ENCODE results near the gene EXOC6B.

The EXOC6B gene

DNA sequence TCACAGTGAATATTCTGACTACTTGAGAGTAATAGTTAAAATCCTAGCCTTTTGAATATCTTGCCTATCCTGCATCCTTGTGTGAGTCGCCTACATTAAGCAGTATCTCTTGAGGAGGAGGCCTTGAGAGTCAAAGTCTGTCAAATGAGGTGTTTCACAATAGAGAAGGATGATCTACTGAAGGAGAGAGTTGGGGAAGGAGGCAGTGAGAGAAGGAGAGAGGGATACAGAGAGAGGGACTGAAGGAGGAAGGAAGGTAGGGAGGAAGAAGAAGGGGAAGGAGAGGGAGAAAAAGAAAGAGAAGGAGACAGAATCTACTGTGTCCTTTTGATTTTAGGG is 554.6 kb downstream of the EXOC6B start:
- no peak for DNase-seq (ENCODE audit: low spot score)

- DNase-seq (ENCODE audit: low spot score), result no peak
These were observed 555.1 kb downstream of the EXOC6B start for GRCh38 chr2:72270556-72271275.

DNA sequence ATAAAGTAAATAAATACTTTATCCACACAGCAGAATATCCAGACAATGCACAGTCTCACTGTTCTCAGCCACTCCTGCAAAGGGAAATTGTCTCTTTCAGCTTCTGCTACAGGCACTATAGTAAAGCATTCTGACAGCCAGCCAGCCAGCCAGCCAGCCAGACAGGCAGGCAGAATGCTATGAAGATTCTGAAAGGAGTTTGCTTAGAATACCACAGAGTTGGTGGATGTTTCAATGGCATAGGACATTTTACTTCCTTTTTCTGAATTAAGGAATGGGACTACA is 562.1 kb downstream of the EXOC6B start:
- DNase-seq (ENCODE audit: low spot score), result no peak

DNA sequence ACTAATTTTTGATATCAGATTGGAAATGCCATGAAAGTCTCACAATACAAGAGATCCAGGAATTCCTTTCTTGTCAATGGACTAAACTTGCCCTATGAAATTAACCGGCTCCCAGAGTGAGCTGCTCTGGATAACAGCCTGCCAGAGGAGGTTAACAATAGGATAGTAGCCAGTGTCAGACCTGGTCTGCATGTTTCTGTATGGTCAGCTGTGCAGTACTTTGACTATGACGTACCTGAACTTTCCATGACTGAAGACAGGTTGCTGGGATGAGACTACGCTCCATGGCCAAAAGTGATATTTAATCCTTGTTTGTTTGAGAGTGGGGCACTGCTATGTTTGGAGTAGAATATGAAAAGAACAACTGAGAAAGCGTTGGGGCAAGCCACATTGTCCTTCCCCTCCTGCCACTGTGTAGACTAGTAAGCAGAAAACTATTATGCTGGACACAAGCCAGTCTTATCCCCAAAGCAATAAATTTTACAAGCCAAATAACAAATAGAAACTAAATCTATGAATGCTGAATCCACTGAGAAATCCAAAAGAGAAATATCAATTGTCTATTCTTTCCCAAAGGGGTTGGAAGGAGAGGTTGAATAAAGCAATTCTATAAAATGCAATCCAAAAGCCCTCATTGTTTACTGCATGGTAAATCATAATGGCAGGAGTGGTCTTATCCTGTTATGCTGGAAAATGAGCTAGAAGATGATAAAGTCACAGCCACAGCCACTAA is 562.6 kb downstream of the EXOC6B start:
- DNase-seq (ENCODE audit: low spot score), result no peak

- no peak for DNase-seq (ENCODE audit: low spot score)
These were observed 564.8 kb downstream of the EXOC6B start for GRCh38 chr2:72261076-72261475.

- DNase-seq (ENCODE audit: low spot score), result no peak
These were observed 570.3 kb downstream of the EXOC6B start for GRCh38 chr2:72255540-72255939.

GRCh38 chr2:72254831-72255451 is 570.9 kb downstream of the EXOC6B start:
- DNase-seq (ENCODE audit: low spot score), result no peak

- DNase-seq (ENCODE audit: low spot score), result no peak
These were observed 587.5 kb downstream of the EXOC6B start for GRCh38 chr2:72238311-72238710.

DNA sequence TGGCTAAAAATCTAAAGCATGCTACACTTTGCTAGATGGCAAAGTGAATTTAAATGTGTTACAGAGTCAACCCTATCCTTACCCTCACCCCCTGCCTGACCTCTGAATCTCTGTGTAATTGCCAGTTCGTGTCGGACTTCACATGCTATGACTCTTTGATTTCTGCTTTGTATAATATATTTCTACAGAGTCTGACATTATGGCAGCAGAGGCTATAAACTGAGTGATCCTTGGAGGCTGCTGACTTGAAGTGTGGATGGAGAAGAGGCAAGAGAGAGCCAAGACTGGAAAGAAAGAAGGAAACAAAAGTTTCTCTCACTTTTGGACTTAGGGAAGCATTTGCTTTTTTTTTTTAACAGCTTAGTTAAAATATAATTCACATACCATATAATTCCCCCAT is 588.3 kb downstream of the EXOC6B start:
- DNase-seq (ENCODE audit: low spot score), result no peak

DNA sequence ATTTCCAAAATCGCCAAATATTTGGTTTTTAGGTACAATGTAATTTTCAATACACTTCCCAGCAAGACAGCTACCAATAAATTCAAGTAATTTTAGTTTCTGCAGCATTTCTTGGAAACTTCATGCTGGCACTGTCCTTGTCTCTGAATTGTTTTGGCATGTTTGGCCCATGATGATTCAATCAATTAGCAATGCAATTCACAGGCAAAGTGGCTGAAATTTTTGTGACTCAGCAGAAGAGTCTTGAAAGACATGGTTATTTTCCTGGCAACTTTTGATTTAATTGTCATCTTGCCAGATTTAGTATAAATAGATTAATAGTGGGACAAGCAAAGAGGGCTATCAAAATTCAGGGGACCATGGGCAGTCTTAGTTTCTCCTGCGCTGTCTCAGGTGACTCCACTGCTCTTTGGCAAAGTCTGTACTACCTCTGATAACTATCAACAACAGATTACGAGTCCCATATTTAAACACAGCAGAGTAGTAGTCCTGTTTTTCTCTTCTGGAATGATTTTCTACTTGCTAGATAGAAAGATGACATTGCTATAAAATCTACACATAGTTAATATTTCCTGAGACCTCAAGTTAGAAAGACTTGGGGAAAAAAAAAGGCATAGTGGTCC is 589.3 kb downstream of the EXOC6B start:
- no peak for DNase-seq (ENCODE audit: low spot score)

GRCh38 chr2:72235497-72236415 is 590.1 kb downstream of the EXOC6B start:
- no peak for DNase-seq (ENCODE audit: low spot score)

GRCh38 chr2:72233211-72233610 is 592.6 kb downstream of the EXOC6B start:
- DNase-seq (ENCODE audit: low spot score), result no peak

- DNase-seq (ENCODE audit: low spot score), result no peak
These were observed 602.8 kb downstream of the EXOC6B start for GRCh38 chr2:72222829-72223564.

GRCh38 chr2:72220170-72220569 is 605.7 kb downstream of the EXOC6B start:
- DNase-seq (ENCODE audit: low spot score), result no peak

GRCh38 chr2:72214429-72215143 is 611.2 kb downstream of the EXOC6B start:
- no peak for DNase-seq (ENCODE audit: low spot score)

DNA sequence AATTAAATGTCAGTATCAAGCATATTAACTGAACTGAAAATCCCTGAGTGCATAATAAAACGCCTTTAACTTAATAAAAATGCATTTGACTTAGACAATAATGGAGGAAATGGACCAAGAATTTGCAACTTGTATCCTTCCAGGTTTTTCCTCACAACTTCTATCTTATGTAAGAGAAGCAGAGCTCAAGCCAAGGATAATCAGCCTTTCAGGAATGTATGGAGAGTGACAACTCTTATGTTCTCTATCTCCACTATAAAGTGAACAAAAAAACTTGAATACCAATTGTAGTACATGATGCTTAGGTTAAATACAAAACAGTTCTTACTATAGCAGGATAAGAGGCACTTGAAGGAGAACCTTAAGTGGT is 613.4 kb downstream of the EXOC6B start:
- no peak for DNase-seq (ENCODE audit: low spot score)

DNA sequence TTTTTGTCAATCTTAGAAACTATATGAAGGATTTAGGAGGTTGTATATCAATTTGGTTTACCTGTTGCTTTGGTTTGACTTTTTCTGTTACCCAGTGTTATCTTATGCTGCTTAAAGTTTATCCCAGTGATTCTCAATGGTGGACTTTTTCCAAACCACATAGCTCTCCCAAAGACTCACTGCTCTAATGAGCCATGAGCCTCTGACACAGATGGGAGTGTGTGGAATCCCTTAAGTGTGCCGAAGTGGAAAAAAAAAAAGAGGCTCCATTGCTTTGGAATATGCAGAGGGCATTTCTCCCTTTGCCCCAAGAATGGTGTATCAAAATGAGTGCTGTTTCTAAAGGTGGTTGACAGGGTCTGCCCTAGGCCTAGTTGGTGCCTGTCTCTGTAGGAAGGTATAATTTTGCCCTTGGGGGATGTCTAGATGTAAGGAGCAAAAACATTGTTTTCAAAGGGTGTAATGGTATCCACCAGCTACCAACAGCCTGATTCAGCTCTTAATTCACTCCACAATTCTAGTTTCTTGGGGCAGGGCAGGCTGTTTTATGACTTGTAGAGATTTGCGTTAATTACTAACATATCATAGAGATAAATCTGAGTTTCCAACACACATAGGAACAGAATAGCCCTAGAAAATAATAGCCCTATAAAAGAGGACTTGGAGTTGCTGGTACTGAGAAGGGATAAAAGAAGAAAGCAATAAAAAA is 613.9 kb downstream of the EXOC6B start:
- no peak for DNase-seq (ENCODE audit: low spot score)

DNA sequence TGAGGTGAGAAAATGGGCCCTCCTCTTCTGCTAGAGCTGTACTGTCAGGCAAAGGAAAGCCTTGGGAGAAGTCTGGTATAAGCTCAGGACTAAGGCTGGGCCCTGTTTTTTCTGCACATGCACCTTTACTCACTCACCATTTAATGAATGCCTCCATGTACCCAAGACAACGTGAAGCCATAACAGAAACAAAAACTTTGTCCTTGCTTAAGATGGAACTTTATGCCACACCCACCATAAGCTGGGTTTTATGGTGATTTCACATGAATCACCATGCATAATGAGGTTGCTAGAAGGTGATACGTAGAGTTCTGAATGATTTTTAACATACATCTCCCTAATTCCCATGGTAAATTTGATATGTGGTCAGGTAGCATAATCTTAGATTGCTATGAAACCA is 614.5 kb downstream of the EXOC6B start:
- no peak for DNase-seq (ENCODE audit: low spot score)

DNA sequence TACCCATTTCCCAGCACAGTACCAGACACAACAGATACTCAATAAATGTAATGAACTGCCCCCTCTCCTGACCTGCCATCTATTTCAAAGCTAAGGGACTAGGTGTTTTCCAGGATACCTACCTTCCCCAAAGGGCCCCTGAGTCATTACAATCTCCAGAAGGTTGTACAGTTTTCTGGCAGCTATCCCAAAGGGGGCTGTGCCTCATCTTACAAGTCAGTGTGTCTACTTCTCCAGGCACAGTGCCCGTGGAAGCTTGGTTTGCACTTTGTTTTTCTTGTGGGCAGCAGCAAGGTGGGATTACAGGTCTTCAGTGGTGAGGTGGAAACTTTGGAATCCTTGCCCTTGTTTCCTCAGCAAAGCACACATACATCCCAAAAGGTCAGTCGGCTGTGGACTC is 615.4 kb downstream of the EXOC6B start:
- DNase-seq (ENCODE audit: low spot score), result no peak

DNA sequence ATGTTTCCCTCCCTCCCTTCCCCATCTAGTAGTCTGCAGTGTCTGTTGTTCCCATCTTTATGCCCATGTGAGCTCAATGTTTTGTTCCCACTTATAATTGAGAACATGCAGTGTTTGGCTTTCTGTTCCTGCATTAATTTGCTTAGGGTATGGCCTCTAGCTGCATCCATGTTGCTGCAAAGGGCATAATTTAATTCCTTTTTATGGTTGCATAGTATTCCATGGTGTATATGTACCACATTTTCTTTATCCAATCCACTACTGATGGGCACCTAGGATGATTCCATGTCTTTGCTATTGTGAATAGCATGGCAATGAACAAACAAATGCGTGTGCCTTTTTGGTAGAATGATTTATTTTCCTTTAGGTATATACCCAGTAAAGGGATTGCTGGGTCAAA is 617.6 kb downstream of the EXOC6B start:
- no peak for DNase-seq (ENCODE audit: low spot score)
